T-helper 2 cell treated with Interferon-gamma antibody and Interleukin-4, amounts not matched to agents 100 ng/mL and 5 ng/mL, for 36 hours (primary cell): Measurements from ENCODE around the gene COL23A1. TPM values are rescaled to one million over a fixed set of nuclear protein-coding genes. Genes with fewer than 3 reads are reported as not detected.

Experiments
- intact Hi-C: fragments of 100-400 bp; cut with micrococcal nuclease; formaldehyde crosslinking; loops from one replicate; pipeline ENCODE4 v1.15.1; 2023
- total RNA-seq: library from RNA; stranded (reverse); gene quantifications from 2 replicates; pipeline ENCODE4 v1.2.3, GENCODE V29; 2022

Gene COL23A1
- total RNA-seq, 1 donor from 2014 or later, result 0.09 TPM

DNA sequence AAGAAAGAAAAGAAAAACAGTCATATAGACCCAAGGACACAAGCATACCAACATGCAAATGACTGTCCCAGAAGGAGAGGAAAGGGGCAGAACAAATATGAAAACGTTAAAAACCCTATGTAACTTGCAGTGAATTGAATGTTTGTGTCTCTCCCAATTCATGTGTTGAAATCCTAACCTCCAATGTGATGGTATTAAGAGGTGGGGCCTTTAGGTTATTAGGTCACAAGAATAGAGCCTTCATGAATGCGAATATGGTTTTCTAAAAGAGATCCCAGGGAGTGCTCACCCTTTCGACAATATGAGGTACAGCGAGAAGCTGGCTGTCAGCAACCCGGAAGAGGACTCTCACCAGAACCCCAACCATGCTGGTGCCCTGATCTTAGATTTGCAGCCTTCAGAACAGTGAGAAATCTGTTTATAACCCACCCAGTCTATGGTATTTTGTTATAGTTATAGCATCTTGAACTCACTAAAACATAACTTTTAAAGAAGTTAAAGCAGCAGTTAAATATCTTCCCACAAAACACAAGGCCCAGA, 371.9 kb downstream of the COL23A1 start:
- intact Hi-C loops, result no loop called here

GRCh38 chr5:178216779-178217178, 373.4 kb downstream of the COL23A1 start:
- intact Hi-C loops, result no loop called here

DNA sequence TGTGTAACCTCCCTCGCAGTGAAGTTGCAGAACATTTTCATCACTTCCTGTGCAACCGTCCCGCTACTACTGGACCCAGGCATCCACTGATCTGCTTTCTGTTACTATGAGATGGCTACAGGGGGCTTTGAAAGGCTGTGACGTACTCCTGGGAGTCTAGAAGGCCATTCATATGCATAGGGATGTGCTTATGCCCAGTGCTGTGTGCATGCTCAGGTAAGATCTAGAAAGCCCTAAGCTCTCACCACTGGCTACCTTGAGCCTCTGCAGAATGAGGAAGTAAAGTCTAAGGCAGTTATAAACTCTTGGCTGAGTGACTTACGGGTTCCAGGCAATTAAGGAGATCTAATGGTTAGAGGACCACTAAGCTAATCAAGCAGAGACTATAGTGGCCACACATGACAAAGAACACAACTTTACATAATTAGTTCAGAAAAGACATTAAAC, 374.1 kb downstream of the COL23A1 start:
- intact Hi-C loops, result no loop called here

DNA sequence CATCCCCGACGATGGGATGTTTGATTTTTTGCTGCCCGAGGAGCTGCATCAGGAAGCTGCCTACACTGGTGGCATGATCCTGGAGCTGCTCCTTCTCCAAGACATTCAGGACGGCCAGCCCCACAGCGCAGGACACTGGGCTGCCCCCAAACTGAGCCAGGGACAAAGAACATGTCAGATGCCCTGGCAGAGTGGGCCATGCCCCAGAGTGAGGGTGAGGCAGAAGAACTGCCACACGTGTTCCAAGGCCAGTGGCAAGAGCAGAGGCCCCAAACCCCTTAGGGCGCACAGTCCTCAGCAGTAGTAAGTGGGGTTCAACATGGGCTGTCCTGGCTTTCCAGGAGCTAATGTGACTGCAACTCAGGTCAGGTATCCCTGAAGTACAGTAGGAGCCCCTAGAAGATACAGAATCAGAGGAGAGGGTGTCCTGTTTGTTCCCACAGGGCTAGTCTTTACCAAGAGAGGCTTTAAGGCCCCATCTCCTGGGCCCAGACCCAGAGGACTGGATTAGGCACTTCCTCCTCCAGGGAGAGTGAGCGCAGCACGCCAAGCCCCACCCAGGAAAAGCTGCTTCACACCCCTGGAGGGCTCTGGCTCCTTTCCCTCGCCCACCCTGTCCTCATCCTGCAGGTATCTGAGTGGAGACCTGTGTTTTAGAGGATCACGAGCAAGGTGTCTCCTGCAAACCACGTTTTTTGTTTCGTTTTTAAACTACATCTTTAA, 374.8 kb downstream of the COL23A1 start:
- intact Hi-C loops, result no loop called here

DNA sequence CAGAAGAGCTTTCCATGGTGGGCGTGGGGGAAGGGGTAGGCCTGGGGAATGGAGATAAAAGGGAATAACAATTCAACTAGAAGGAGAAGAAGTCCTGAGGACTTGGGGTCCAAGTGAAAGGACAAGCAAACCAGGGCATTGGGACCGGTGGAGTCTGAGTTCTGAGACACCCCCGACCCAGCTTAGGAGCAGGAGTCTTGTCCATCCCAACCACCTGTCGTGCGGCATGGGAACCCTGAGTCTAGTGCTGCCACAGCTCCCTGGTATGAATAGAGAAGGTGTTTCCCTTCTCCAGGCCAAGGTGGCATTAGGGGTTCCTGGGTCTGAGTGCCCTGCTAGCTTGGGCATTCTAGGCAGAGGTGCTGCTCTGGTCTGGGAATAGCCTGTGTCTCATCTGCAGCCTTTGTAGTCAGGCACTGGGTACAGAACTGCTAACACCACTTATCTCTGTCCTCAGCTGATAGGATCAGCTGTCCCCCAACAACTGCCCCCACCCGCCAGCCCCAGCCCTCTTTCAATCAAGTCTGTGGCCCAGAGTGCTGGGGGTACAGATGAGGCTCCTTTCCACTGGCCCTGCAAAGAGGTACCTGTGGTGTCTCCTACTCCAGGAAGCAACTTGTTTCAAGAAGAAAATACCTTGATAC, 375.9 kb downstream of the COL23A1 start:
- intact Hi-C loops, result no loop called here

DNA sequence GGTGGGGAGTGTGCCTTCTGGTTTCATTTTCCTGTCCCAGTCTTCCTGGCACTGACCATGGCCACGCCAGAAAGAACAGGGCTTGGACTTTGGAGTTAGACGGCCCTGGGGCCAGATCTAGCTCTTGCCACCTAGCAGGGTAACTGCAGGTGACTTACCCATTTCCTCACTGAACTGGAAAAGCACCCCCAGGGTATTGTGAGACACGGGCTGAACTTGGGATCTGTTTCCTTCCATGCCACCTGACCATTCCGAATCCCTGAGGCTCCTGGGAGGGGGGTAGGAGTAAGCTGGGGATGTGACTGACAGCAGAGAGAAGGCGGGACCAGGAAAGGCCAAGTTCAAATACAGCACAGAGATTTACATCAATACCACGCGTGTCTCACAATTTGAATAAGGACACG, 376.4 kb downstream of the COL23A1 start:
- intact Hi-C loops, result no loop called here

- intact Hi-C loops, result no loop called here
Measured at GRCh38 chr5:178213003-178213461, 377.2 kb downstream of the COL23A1 start.

DNA sequence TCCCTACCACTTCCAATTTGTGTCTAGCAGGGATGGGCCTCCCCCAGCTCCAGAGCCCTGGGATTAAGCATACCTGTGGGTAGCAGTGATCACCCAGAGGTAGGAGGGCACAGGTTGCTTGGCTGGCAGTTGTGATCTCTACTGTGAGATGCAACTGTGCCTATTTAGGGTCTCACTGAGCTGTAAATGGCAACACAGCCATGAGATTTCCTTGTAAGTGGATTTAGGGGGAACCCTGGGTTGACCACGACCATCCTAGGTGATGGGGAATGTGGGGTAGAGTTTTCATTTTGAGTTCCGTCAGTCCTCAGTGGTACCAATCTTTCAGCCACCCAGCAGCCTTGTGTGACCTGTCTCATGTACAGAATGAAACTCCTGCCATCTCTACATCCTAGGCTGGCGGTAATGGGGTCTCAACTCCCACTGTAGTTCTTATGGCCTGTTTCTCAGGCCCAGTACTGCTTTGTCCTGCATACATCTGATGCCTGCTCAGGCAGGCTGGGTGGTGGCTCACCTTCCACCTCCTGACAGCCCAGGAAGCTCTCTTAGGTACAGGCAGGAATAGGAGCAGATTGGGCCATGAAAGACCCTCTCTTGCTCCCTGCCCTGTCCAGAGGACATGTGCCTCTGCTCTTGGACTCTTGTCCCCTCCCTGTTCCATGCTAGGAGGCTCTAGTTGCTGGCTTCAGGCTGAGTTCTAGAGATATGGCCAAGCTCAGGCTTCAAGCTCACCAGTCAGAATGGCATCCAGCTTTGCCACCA, 377.8 kb downstream of the COL23A1 start:
- intact Hi-C loops, result no loop called here

DNA sequence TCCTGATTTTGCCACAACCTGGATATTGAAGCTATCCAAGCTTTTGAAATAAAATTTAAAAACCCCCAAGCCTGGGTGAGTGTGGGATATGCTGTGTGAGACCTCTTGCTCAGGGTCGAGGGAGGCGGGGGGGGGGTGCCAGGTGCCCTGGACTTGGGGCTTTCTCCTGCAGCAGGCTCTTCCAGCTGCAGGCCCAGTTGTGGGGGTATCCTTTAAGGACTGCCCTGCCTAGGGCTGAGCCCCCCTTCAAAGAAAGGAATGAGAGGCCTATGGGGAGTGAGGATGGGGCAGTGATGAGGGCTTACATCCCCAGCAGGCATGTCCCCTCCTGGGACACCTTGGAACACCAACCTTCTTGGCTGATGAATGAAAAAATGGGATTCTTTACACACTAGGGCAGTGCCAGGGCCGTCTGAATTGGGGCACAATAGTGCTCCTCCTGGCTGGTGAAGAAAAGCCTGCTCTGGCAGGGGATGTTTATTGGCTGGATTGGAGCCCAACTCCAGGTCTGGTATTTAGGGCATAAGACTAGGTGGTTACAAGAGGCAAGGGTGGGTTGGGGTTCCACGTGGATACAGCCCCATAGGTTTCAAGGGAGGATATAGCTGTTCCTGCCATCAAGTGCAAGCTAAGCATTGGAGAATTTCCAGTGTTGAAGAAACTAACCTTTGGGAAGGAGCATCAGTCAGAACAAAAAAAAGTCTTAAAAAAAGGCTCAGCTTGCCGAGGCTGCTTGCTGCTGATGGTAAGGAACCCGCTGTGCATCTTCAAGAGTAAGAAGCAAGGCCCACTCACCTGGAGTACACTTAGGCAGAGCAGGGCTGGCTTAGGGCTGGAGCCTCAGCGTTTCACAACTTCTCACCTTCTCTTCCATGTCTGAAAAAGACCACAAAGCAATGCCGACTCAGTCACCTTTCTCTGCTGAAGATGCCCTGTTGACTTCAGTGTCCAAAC, 378.8 kb downstream of the COL23A1 start:
- intact Hi-C loops, result no loop called here

DNA sequence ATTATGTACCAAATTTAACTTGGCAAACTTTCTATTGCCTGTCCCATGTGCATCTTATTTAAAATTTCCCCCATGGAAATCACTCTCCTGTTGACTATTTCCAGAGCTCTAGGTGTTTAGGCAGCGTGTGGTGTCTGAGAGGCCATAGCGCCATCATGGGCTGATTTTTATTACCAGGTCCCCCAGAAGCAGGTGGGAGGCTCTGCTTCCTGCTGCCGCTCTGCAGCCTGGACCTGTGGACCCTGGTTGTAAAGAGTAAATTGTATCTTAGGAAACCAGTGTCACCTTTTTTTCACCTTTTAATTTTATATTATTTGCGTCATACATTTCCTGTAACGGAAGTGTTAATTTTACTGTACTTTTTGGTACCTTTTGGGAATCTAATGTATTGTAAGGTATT, 379.5 kb downstream of the COL23A1 start:
- intact Hi-C loops, result no loop called here

DNA sequence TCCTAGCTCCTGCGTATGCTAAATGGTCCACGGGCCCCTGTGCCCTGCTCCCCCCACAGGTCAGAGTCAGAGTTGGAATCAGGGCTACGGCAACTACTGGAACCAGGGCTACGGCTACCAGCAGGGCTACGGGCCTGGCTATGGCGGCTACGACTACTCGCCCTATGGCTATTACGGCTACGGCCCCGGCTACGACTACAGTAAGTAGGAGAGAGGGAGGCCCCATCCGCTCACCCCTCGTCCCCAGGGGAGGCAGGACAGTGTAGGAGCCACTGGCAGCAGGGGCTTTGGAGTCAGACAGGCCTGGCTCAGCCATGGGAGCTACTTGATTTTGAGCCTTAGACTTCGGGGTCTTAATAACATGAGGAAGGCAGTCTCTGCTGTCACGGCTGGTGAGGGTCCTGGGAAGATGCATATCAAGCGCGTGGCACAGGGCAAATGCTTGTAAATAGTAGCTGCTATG, 380.1 kb downstream of the COL23A1 start:
- intact Hi-C loops, result no loop called here

GRCh38 chr5:178209334-178210072, 380.7 kb downstream of the COL23A1 start:
- intact Hi-C loops, result loop anchor here (5.0 kb wide), 1 partner anchor 1122 kb away; the partner anchor contains the start of gene FGFR4

DNA sequence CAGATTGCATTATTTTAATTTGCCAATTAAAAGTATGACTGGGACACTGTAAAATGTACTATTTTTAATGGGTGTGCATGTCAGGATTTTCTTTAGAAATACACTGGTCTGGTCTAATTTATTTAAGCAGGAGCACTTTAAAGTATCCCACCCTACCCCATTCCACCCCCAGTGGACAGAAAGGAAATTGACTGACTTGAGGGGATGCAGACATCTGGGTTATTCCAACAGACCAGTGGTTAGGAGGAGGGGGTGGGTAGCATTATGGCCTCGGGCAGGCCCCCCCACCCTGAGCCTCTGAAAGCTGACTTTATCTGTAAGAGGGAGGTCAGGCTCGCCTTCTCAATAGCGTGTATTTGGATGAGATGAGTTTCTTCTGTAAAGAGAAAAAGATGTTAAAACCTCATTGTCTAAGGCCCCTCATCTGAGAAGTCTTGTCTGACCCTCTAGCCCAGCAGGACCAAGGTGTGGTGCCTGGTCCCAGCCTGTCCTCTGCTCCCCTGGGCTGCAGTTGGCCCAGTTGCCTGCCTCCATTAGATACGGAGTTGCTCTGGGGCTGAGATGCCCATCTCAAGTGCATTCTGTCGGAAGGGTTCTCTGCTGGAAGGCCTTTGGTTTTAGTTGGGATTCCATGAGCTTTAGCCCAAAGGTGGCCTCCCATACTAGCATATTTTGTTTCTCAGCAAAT, 381.5 kb downstream of the COL23A1 start:
- intact Hi-C loops, result loop anchor here (5.0 kb wide), 1 partner anchor 1121 kb away; the partner anchor contains the start of gene FGFR4

- intact Hi-C loops, result loop anchor here (5.0 kb wide), 1 partner anchor 1121 kb away; the partner anchor contains the start of gene FGFR4
Measured at GRCh38 chr5:178207917-178208280, 382.3 kb downstream of the COL23A1 start.

GRCh38 chr5:178207183-178207916, 382.8 kb downstream of the COL23A1 start:
- intact Hi-C loops, result loop anchor here (5.0 kb wide), 1 partner anchor 1120 kb away; the partner anchor contains the start of gene FGFR4

DNA sequence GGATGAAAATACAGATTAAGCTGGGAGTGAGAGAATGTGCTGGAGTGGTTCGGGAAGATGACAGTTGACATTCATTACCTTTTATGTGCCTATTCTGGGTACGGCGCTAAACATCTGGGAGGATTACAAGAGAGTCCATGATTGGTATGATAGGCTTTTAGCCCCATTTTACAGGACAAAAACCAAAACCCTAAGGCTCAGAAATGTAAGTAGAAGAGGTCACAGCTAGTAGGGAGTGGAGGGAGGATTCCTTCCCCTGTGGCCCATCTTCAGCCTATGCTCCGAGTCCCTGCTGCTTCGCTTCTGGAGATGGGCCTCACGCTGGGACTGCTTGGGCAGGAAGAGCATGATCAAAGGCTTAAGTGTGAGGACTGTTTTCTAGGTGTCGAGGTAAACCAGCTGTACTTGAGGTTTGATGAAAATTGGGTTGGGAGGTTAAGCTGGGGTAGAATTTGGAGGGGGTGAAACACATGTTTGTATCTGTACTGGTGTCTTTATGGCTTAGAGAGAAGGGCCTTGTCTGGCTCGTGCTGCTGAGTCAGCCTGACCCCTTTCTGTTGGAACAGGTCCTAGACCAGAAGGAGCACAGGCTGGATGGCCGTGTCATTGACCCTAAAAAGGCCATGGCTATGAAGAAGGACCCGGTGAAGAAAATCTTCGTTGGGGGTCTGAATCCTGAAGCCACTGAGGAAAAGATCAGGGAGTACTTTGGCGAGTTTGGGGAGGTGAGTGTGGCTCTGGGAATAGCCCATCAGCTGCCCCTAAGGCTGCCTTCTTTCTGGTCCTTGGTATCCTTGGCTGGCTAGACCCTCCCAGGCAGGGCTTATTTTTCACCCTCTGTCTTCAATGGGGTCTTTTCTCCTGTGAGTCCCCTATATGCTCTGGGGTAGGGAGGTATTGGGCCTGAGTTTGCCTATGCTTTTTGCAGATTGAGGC, 383.8 kb downstream of the COL23A1 start:
- intact Hi-C loops, result loop anchor here (5.0 kb wide), 1 partner anchor 1119 kb away; the partner anchor contains the start of gene FGFR4

GRCh38 chr5:178205749-178206047, 384.5 kb downstream of the COL23A1 start:
- intact Hi-C loops, result loop anchor here (1.0 to 5.0 kb wide), 3 partner anchors 27 to 1118 kb away; partner anchors contain the start of genes FGFR4, PHYKPL and TMED9
